Osteocyte (in vitro differentiated cells): ENCODE data around the gene PCK1. TPM values are rescaled to one million over a fixed set of nuclear protein-coding genes. Genes with fewer than 3 reads are reported as not detected.

Experiments
- DNase-seq: peaks from one replicate; pipeline ENCODE4 v3.0.0; 2021; ENCODE audit warnings: mixed read lengths; ENCODE audit not compliant: unreplicated experiment; ENCODE audit errors: extremely low spot score
- H3K27ac Mint-ChIP-seq: one replicate; pipeline ENCODE4 v1.8.0; 2021; ENCODE audit warnings: mild to moderate bottlenecking, mixed read lengths; ENCODE audit not compliant: unreplicated experiment
- H3K27me3 Mint-ChIP-seq: one replicate; pipeline ENCODE4 v1.8.0; 2021; ENCODE audit warnings: mixed read lengths; ENCODE audit not compliant: unreplicated experiment
- H3K36me3 Mint-ChIP-seq: one replicate; pipeline ENCODE4 v1.8.0; 2021; ENCODE audit warnings: mixed read lengths; ENCODE audit not compliant: unreplicated experiment
- H3K4me1 Mint-ChIP-seq: one replicate; pipeline ENCODE4 v1.8.0; 2021; ENCODE audit warnings: mixed read lengths; ENCODE audit not compliant: unreplicated experiment
- H3K4me3 Mint-ChIP-seq: one replicate; pipeline ENCODE4 v1.8.0; 2021; ENCODE audit warnings: mild to moderate bottlenecking, moderate library complexity, mixed read lengths; ENCODE audit not compliant: unreplicated experiment
- H3K9me3 Mint-ChIP-seq: one replicate; pipeline ENCODE4 v1.8.0; 2021; ENCODE audit warnings: mixed read lengths; ENCODE audit not compliant: unreplicated experiment
- total RNA-seq: library from RNA; stranded (reverse); gene quantifications from 2 replicates; pipeline ENCODE4 v1.2.1, GENCODE V29; 2021
- TF ChIP-seq, protein P1 (sequence below): fragments of 200-600 bp; sonication (generic); IDR thresholded peaks from 2 replicates; pipeline ENCODE4 v1.5.0; 2021; ENCODE audit warnings: antibody characterized with exemption, mild to moderate bottlenecking, moderate library complexity

PCK1 gene
- total RNA-seq, 1 donor from 2014 or later = not detected

DNA sequence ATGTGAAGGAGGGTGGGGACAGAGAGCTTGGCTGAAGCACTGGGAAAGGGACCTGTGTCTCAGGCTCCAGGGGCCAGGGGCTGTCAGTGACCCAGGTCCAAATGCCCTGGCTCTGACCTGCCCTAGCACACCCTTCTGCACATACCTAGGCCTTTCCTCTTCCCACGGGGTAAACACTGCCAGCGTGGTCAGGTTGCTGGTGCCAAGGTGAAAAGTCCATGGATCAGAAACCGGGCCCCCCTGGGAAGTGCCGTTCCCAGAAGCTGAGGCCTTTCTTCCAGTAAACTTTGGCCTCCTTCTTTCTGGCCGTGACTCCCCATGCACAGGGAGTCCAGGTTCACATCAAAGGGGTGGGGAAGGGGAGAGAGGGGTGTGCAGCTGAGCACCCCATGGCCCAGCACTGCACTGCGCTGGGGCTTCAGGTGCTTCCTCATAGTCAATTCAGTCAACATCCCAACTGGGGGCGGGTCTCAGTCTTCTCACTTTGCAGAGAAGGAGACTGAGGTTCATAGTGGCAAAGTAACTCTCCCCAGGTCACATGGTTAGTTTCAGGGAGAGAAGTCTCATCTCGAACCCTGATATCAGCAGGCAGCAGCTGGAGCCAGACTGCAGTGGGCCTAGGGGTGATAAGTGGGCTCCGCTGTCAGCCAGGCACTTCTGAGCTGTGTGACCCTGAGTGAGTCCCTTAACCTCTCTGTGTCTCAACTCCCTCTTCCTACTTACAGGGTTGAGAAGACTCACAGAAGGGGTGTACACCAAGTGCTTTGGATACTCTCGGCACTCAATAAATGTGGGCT is 17.0 kb downstream of the PCK1 start:
- Mint-ChIP-seq H3K4me1 (peaks cover 13% of the 10 kb centered on the region), H3K27me3 (peaks cover 10% of the 10 kb centered on the region), H3K27ac (no peak overlapping the region), H3K4me3 (no peak overlapping the region), H3K36me3 (no peaks in the 10 kb centered on the region), H3K9me3 (no peaks in the 10 kb centered on the region)
- TF ChIP-seq, protein P1, sequence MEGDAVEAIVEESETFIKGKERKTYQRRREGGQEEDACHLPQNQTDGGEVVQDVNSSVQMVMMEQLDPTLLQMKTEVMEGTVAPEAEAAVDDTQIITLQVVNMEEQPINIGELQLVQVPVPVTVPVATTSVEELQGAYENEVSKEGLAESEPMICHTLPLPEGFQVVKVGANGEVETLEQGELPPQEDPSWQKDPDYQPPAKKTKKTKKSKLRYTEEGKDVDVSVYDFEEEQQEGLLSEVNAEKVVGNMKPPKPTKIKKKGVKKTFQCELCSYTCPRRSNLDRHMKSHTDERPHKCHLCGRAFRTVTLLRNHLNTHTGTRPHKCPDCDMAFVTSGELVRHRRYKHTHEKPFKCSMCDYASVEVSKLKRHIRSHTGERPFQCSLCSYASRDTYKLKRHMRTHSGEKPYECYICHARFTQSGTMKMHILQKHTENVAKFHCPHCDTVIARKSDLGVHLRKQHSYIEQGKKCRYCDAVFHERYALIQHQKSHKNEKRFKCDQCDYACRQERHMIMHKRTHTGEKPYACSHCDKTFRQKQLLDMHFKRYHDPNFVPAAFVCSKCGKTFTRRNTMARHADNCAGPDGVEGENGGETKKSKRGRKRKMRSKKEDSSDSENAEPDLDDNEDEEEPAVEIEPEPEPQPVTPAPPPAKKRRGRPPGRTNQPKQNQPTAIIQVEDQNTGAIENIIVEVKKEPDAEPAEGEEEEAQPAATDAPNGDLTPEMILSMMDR = no peak
- DNase-seq = no peak

DNA sequence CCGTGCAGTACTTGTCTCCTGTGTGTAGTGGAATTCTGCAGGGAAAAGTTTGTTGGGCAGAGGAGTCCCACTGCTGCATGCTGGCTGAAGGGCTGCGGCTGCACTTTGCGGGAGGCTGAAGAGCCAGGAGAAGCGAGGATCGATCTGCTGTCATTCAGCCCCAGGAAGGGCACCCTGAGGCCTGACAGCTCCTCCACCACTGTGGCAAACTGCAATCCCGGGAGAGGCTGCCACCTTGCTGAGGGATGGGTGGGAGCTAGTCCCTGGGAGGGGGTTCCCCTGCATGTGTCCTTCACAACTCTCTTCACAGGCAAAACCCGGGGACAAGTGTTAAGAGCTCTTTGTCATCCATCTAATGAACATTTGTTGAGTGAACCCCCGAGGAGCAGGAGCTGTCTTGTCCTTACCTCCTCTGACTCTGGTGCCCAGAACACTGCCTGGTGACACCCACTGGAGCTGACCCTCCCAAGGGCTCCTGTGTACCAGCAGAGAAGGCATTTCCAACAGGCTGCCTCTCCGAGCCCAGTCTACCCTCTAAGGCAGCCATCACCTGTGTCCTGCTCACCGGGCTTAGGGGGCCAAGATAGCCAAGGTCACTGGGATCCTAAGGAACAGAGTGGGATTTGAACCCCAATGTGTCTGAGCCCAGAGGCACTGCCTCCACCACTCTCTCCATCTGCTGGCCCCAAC is 17.7 kb downstream of the PCK1 start:
- Mint-ChIP-seq H3K36me3 (no peaks in the 10 kb centered on the region), H3K27me3 (peaks cover 4% of the 10 kb centered on the region), H3K9me3 (no peaks in the 10 kb centered on the region), H3K4me1 (peaks cover 20% of the 10 kb centered on the region), H3K4me3 (no peak overlapping the region), H3K27ac (no peak overlapping the region)
- TF ChIP-seq, protein P1 = no peak
- no peak for DNase-seq

DNA sequence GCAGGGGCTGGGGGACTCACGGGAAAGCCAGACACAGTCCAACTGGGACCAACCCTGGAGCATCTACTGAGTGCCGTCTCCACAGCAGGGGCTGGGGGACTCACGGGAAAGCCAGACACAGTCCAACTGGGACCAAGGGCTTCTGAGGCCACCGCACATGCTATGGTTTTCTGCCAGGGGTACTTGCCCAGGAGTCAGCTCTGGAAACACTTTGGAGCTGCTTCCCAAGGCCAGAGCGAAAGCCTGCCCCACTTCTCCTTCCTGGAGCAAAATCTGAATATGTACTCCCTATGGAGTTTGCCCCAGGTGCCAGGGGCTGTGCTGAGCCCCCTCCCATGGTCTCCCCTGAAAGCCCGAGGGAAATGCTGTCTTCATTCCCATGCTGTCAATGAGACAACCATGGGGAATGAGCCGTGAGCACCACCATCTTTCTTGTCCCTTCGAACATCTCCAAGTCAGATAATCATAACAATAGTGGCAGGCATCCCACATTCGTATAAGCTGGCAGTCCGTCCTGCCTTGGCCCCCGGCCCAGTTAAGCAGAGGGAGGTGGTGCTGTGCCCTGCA is 18.5 kb downstream of the PCK1 start:
- H3K27ac Mint-ChIP-seq = no peak overlapping the region
- H3K9me3 Mint-ChIP-seq = no peaks in the 10 kb centered on the region
- peaks cover 22% of the 10 kb centered on the region for H3K4me1 Mint-ChIP-seq
- TF ChIP-seq, protein P1 = no peak
- H3K36me3 Mint-ChIP-seq = no peaks in the 10 kb centered on the region
- H3K27me3 Mint-ChIP-seq = peaks cover 4% of the 10 kb centered on the region
- no peak overlapping the region for H3K4me3 Mint-ChIP-seq
- no peak for DNase-seq

DNA sequence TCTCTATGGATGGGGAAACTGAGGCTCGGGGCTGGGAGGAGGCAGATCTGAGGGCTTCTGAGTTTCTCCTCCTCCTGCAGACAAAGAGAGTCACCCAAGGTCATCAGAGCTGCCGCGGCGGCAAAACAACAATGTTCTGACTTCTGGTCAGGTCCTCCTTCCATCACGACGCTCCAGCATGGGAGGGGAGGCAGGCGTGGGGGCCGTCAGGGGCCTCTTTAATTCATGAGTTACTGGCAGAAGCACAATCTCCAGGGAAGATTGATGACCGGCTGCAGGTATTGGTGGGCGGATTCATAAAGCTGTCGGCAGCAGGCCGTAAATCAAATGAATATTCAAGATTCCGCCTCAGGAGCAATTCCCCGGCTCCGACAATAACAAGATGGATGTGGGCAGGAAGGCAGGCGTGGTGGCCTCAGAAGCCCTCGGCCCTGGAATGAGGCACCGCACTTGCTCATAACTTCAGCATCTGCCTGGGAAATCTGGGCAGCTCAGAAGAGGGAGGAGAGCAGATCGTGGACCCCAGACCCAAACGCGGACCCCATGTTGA is 19.1 kb downstream of the PCK1 start:
- H3K36me3 Mint-ChIP-seq = no peaks in the 10 kb centered on the region
- H3K27ac Mint-ChIP-seq = no peak overlapping the region
- no peaks in the 10 kb centered on the region for H3K9me3 Mint-ChIP-seq
- DNase-seq = no peak
- no peak overlapping the region for H3K4me3 Mint-ChIP-seq
- TF ChIP-seq, protein P1 = no peak
- peaks cover 22% of the 10 kb centered on the region for H3K4me1 Mint-ChIP-seq
- H3K27me3 Mint-ChIP-seq = peaks cover 4% of the 10 kb centered on the region
